ENCODE data around the gene PRSS50. TPM values are rescaled to one million over a fixed set of nuclear protein-coding genes. Genes with fewer than 3 reads are reported as not detected.

PRSS50 gene
- total RNA-seq, 1 experiment from 2014 or later = not detected

DNA sequence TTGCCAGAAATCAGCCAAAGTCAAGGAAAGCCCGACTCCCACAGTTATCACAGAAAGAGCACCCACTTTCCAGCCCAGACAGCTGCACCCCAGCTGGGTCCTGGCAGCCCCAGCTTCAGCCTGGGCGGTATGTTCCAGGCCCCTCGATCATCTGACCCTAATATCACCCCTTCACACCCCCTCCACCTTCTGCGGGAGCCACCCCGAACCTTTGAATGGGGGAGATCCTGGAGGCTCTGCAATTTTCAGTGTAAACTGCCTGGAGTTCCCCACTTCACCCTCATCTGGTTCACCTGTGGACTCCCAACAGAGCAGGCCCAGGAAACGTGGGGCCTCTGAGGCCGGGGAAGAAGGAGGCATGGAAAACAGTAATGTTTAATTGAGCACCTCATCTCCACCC is 5.9 kb downstream of the PRSS50 start:
- Histone ChIP-seq H3K27ac (ENCODE audit: low read depth, low read length) (no peak overlapping the region), H3K4me3 (replicated peaks in 1 of 2; ENCODE audit: low read depth in 1 of 2, low read length in 2 of 2) (no peak overlapping the region), H3K4me2 (ENCODE audit: low read length) (no peak overlapping the region), H3K9me2 (ENCODE audit: insufficient read depth) (no peaks in the 10 kb centered on the region), H3K9me3 (ENCODE audit: control insufficient read depth in 1 of 2, insufficient read depth in 1 of 2, low read depth in 1 of 2, low read length in 2 of 2) (no peaks in the 10 kb centered on the region), H2AFZ (ENCODE audit: low read depth, low read length, poor library complexity, severe bottlenecking) (no peak overlapping the region), H3K36me3 (ENCODE audit: control insufficient read depth in 1 of 2, insufficient read depth in 2 of 2, low read length in 2 of 2) (no peaks in the 10 kb centered on the region), H3K27me3 (ENCODE audit: insufficient read depth, low read length) (no peaks in the 10 kb centered on the region), H3K9ac (ENCODE audit: low read length) (no peak overlapping the region), H3K79me2 (ENCODE audit: insufficient read depth, low read length) (no peaks in the 10 kb centered on the region), H3K4me1 (ENCODE audit: control insufficient read depth in 1 of 2, insufficient read depth in 2 of 2, low read length in 2 of 2) (peaks cover 0 to under 1% of the 10 kb centered on the region in 2 experiments; a peak in 1 of 4 replicates), H4K20me1 (ENCODE audit: insufficient read depth) (no peaks in the 10 kb centered on the region)
- DNase-seq (ENCODE audit: low read depth, low spot score) = no peak
- no peak for TF ChIP-seq REST (IDR thresholded peaks at IDR 0.05; ENCODE audit: low read depth)
- TF ChIP-seq EGR1 (IDR thresholded peaks at IDR 0.05; ENCODE audit: low read depth) = no peak
- no peak for TF ChIP-seq POLR2AphosphoS5 (IDR thresholded peaks at IDR 0.05; ENCODE audit: low read depth, low read length)
- TF ChIP-seq YY1 (IDR thresholded peaks at IDR 0.05; ENCODE audit: extremely low read depth, insufficient replicate concordance, low read depth, low read length) = no peak
- no peak for TF ChIP-seq CEBPB (IDR thresholded peaks at IDR 0.05; ENCODE audit: low read depth)
- TF ChIP-seq, protein P1, sequence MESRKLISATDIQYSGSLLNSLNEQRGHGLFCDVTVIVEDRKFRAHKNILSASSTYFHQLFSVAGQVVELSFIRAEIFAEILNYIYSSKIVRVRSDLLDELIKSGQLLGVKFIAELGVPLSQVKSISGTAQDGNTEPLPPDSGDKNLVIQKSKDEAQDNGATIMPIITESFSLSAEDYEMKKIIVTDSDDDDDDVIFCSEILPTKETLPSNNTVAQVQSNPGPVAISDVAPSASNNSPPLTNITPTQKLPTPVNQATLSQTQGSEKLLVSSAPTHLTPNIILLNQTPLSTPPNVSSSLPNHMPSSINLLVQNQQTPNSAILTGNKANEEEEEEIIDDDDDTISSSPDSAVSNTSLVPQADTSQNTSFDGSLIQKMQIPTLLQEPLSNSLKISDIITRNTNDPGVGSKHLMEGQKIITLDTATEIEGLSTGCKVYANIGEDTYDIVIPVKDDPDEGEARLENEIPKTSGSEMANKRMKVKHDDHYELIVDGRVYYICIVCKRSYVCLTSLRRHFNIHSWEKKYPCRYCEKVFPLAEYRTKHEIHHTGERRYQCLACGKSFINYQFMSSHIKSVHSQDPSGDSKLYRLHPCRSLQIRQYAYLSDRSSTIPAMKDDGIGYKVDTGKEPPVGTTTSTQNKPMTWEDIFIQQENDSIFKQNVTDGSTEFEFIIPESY (IDR thresholded peaks at IDR 0.05; ENCODE audit: extremely low read depth, insufficient replicate concordance, low read length) = no peak
- TF ChIP-seq ZNF274 (IDR thresholded peaks at IDR 0.05; ENCODE audit: low read depth, low read length) = no peak
- TF ChIP-seq POLR2A (IDR thresholded peaks at IDR 0.05; ENCODE audit: borderline replicate concordance, extremely low read depth, insufficient read depth, insufficient read length) = no peak
- TF ChIP-seq SIN3A (IDR thresholded peaks at IDR 0.05; ENCODE audit: low read depth) = no peak
- no peak for TF ChIP-seq EZH2phosphoT487 (IDR thresholded peaks at IDR 0.05; ENCODE audit: borderline replicate concordance)
- TF ChIP-seq CTCF (IDR thresholded peaks at IDR 0.05 in 2 of 3, conservative IDR thresholded peaks at IDR 0.05 in 1 of 3; ENCODE audit: borderline replicate concordance in 1 of 3, insufficient read depth in 1 of 3, low read depth in 2 of 3, low read length in 2 of 3) = no peak
- TF ChIP-seq TCF7L2 (IDR thresholded peaks at IDR 0.05; ENCODE audit: borderline replicate concordance, extremely low read depth, insufficient read depth, insufficient read length) = no peak
- TF ChIP-seq ELF1 (IDR thresholded peaks at IDR 0.05; ENCODE audit: borderline replicate concordance, low read depth) = no peak
- TF ChIP-seq, protein P2, sequence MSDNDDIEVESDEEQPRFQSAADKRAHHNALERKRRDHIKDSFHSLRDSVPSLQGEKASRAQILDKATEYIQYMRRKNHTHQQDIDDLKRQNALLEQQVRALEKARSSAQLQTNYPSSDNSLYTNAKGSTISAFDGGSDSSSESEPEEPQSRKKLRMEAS (IDR thresholded peaks at IDR 0.05) = no peak
- TF ChIP-seq RAD21 (IDR thresholded peaks at IDR 0.05; ENCODE audit: low read depth) = no peak
- TF ChIP-seq, protein P3, sequence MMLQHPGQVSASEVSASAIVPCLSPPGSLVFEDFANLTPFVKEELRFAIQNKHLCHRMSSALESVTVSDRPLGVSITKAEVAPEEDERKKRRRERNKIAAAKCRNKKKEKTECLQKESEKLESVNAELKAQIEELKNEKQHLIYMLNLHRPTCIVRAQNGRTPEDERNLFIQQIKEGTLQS (IDR thresholded peaks at IDR 0.05) = no peak
- TF ChIP-seq SRF (IDR thresholded peaks at IDR 0.05; ENCODE audit: low read depth) = no peak
- ChIA-PET CTCF (no interaction called here), POLR2A (no interaction called here), RAD21 (ENCODE audit: low non-redundant PET in 1 of 2, low total read pairs in 2 of 2, uncharacterized antibody in 2 of 2, unreplicated experiment in 2 of 2) (no interaction called here)
- no peak for ATAC-seq
- intact Hi-C loops (cut with micrococcal nuclease) = no loop called here
- no TSS peak for BruUV-seq (replicated peaks)
